Nephron (organoid): ENCODE measurements around the gene SCG5.

Source experiments
- H3K27ac Mint-ChIP-seq, 3 experiments: 2 replicates each; pipeline ENCODE4 v1.8.0; 2020; ENCODE audit warnings: mixed read lengths in 3 of 3, mild to moderate bottlenecking in 2 of 3, moderate library complexity in 1 of 3
- H3K27me3 Mint-ChIP-seq: 2 replicates; pipeline ENCODE4 v1.8.0; 2021; ENCODE audit warnings: low read depth, mild to moderate bottlenecking, moderate library complexity, mixed read lengths
- H3K36me3 Mint-ChIP-seq: 2 replicates; pipeline ENCODE4 v1.8.0; 2020; ENCODE audit warnings: low read depth, mixed read lengths
- H3K4me1 Mint-ChIP-seq: 2 replicates; pipeline ENCODE4 v1.8.0; 2020; ENCODE audit warnings: mixed read lengths
- H3K4me3 Mint-ChIP-seq, 3 experiments: 2 replicates each; pipeline ENCODE4 v1.8.0; 2020; ENCODE audit warnings: mild to moderate bottlenecking in 3 of 3, mixed read lengths in 3 of 3, moderate library complexity in 2 of 3
- H3K9me3 Mint-ChIP-seq: 2 replicates; pipeline ENCODE4 v1.8.0; 2020; ENCODE audit warnings: mixed read lengths
- TF ChIP-seq, protein P1 (sequence below), 3 experiments: fragments of 200-600 bp; sonication (generic); IDR thresholded peaks; one replicate each; pipeline ENCODE4 v1.5.0; 2021; ENCODE audit warnings: antibody characterized with exemption in 3 of 3; ENCODE audit not compliant: unreplicated experiment in 3 of 3

The SCG5 gene

DNA sequence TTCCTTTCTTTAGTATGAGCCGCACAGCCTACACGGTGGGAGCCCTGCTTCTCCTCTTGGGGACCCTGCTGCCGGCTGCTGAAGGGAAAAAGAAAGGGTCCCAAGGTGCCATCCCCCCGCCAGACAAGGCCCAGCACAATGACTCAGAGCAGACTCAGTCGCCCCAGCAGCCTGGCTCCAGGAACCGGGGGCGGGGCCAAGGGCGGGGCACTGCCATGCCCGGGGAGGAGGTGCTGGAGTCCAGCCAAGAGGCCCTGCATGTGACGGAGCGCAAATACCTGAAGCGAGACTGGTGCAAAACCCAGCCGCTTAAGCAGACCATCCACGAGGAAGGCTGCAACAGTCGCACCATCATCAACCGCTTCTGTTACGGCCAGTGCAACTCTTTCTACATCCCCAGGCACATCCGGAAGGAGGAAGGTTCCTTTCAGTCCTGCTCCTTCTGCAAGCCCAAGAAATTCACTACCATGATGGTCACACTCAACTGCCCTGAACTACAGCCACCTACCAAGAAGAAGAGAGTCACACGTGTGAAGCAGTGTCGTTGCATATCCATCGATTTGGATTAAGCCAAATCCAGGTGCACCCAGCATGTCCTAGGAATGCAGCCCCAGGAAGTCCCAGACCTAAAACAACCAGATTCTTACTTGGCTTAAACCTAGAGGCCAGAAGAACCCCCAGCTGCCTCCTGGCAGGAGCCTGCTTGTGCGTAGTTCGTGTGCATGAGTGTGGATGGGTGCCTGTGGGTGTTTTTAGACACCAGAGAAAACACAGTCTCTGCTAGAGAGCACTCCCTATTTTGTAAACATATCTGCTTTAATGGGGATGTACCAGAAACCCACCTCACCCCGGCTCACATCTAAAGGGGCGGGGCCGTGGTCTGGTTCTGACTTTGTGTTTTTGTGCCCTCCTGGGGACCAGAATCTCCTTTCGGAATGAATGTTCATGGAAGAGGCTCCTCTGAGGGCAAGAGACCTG lies 89.5 kb downstream of the SCG5 start:
- H3K27ac Mint-ChIP-seq = no peak overlapping the region
- peaks cover 4% of the 10 kb centered on the region for H3K4me1 Mint-ChIP-seq
- TF ChIP-seq, protein P1, sequence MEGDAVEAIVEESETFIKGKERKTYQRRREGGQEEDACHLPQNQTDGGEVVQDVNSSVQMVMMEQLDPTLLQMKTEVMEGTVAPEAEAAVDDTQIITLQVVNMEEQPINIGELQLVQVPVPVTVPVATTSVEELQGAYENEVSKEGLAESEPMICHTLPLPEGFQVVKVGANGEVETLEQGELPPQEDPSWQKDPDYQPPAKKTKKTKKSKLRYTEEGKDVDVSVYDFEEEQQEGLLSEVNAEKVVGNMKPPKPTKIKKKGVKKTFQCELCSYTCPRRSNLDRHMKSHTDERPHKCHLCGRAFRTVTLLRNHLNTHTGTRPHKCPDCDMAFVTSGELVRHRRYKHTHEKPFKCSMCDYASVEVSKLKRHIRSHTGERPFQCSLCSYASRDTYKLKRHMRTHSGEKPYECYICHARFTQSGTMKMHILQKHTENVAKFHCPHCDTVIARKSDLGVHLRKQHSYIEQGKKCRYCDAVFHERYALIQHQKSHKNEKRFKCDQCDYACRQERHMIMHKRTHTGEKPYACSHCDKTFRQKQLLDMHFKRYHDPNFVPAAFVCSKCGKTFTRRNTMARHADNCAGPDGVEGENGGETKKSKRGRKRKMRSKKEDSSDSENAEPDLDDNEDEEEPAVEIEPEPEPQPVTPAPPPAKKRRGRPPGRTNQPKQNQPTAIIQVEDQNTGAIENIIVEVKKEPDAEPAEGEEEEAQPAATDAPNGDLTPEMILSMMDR (IDR thresholded peaks at IDR 0.05; ENCODE audit: unreplicated experiment in 3 of 3) = no peak
- no peak overlapping the region for H3K4me3 Mint-ChIP-seq
- H3K36me3 Mint-ChIP-seq = peaks cover 19% of the 10 kb centered on the region
- peaks cover 28% of the 10 kb centered on the region for H3K27me3 Mint-ChIP-seq
- peaks cover 23% of the 10 kb centered on the region for H3K9me3 Mint-ChIP-seq

DNA sequence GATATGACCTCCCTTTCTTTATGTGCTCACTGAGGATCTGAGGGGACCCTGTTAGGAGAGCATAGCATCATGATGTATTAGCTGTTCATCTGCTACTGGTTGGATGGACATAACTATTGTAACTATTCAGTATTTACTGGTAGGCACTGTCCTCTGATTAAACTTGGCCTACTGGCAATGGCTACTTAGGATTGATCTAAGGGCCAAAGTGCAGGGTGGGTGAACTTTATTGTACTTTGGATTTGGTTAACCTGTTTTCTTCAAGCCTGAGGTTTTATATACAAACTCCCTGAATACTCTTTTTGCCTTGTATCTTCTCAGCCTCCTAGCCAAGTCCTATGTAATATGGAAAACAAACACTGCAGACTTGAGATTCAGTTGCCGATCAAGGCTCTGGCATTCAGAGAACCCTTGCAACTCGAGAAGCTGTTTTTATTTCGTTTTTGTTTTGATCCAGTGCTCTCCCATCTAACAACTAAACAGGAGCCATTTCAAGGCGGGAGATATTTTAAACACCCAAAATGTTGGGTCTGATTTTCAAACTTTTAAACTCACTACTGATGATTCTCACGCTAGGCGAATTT lies 91.2 kb downstream of the SCG5 start:
- Mint-ChIP-seq H3K4me1 (peaks cover 4% of the 10 kb centered on the region), H3K27ac (no peak overlapping the region), H3K4me3 (no peak overlapping the region), H3K36me3 (peaks cover 14% of the 10 kb centered on the region), H3K27me3 (peaks cover 27% of the 10 kb centered on the region), H3K9me3 (peaks cover 15% of the 10 kb centered on the region)
- TF ChIP-seq, protein P1 (IDR thresholded peaks at IDR 0.05; ENCODE audit: unreplicated experiment in 3 of 3) = no peak

DNA sequence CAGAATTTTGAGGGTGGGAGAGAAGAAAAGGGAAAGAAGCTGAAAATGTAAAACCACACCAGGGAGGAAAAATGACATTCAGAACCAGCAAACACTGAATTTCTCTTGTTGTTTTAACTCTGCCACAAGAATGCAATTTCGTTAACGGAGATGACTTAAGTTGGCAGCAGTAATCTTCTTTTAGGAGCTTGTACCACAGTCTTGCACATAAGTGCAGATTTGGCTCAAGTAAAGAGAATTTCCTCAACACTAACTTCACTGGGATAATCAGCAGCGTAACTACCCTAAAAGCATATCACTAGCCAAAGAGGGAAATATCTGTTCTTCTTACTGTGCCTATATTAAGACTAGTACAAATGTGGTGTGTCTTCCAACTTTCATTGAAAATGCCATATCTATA lies 91.8 kb downstream of the SCG5 start:
- TF ChIP-seq, protein P1 (IDR thresholded peaks at IDR 0.05; ENCODE audit: unreplicated experiment in 3 of 3) = no peak
- Mint-ChIP-seq H3K36me3 (peaks cover 14% of the 10 kb centered on the region), H3K4me3 (no peak overlapping the region), H3K27ac (no peak overlapping the region), H3K9me3 (peaks cover 15% of the 10 kb centered on the region), H3K27me3 (peaks cover 25% of the 10 kb centered on the region), H3K4me1 (peaks cover 4% of the 10 kb centered on the region)

DNA sequence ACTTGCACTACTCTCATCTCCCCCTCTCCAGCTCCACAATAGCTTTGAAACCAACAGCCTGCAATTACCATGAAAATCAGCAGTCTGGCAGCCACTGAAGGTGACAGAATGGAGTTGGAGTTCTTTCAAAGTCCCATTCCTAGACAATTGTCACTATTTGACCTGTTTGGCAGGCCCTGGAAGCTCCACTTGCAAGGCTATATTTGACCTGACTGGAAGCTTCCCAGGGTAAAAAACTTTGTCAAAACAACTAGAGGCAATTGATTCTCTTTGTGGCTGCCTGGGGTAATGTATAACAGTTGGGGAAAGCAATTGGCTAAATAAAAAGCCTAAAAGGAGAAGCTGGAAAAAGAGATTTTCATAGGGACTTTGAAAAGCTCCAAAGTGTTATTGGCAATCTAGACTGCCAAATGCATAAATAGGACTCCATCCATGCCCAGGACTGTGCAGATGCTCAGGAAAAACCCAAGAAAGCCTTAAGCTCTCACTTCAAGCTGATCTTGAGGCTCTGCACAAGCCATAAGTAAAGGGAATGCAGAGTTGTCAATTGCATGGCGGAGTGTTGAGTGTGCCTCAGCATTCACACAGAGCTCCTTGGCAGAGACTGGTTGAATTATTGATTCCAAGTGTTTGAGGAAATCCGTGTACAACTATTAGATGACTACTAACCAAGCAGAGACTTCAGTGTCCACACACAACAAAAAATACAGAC lies 94.6 kb downstream of the SCG5 start:
- H3K4me3 Mint-ChIP-seq = no peak overlapping the region
- H3K27ac Mint-ChIP-seq = no peak overlapping the region
- H3K36me3 Mint-ChIP-seq = peaks cover 16% of the 10 kb centered on the region
- TF ChIP-seq, protein P1 (IDR thresholded peaks at IDR 0.05; ENCODE audit: unreplicated experiment in 3 of 3) = no peak
- peaks cover 14% of the 10 kb centered on the region for H3K27me3 Mint-ChIP-seq
- H3K9me3 Mint-ChIP-seq = peaks cover 16% of the 10 kb centered on the region
- H3K4me1 Mint-ChIP-seq = no peaks in the 10 kb centered on the region

DNA sequence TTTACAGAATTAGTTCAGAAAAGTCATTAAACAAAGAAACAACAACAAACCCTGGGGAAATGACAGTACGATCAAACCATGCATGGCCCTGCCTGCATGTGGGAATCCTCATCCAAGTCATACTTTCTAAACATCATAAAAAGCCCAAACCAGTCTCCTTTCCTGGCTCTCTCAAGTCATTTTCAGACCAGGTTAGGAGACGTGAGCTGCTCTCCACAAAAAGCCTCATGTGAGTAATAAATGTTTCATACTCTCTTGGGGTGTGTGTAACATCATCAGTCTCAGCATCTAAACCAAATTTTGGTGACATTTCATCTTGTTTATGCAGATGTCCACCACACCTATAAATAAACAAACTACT lies 95.2 kb downstream of the SCG5 start:
- Mint-ChIP-seq H3K4me1 (no peaks in the 10 kb centered on the region), H3K4me3 (no peak overlapping the region), H3K27me3 (peaks cover 12% of the 10 kb centered on the region), H3K27ac (no peak overlapping the region), H3K9me3 (peaks cover 16% of the 10 kb centered on the region), H3K36me3 (peaks cover 16% of the 10 kb centered on the region)
- TF ChIP-seq, protein P1 (IDR thresholded peaks at IDR 0.05; ENCODE audit: unreplicated experiment in 3 of 3) = no peak
